Endodermal cell (in vitro differentiated cells): ENCODE data around the gene MYBPC2. TPM values are rescaled to one million over a fixed set of nuclear protein-coding genes. Genes with fewer than 3 reads are reported as not detected.

Experiments used
- DNase-seq: peaks from one replicate; pipeline ENCODE4 v3.0.0-alpha.2; 2017
- H3K27ac ChIP-seq: 2 replicates; pipeline ENCODE4 v1.5.1; 2013; ENCODE audit warnings: mild to moderate bottlenecking, low read depth, low read length, moderate library complexity
- H3K27me3 ChIP-seq: 2 replicates; pipeline ENCODE4 v1.6.1; 2013; ENCODE audit warnings: mild to moderate bottlenecking, low read length, moderate library complexity; ENCODE audit not compliant: insufficient read depth, control insufficient read depth, poor library complexity, severe bottlenecking
- H3K36me3 ChIP-seq: 2 replicates; pipeline ENCODE4 v1.7.0; 2013; ENCODE audit warnings: mild to moderate bottlenecking, low read length, moderate library complexity; ENCODE audit not compliant: control insufficient read depth, insufficient read depth
- H3K4me1 ChIP-seq: one replicate; pipeline ENCODE4 v1.7.0; 2013; ENCODE audit warnings: low read length; ENCODE audit not compliant: control insufficient read depth, insufficient read depth
- H3K4me3 ChIP-seq: 2 replicates; pipeline ENCODE4 v1.5.1; 2013; ENCODE audit warnings: mild to moderate bottlenecking, low read length, moderate library complexity
- H3K9ac ChIP-seq: 2 replicates; pipeline ENCODE4 v1.6.1; 2013; ENCODE audit warnings: mild to moderate bottlenecking, low read length, moderate library complexity; ENCODE audit not compliant: poor library complexity, severe bottlenecking; ENCODE audit errors: extremely low read depth
- H3K9me3 ChIP-seq: 2 replicates; pipeline ENCODE4 v1.6.1; 2013; ENCODE audit warnings: mild to moderate bottlenecking, low read length, moderate library complexity; ENCODE audit not compliant: control insufficient read depth
- H3K27ac Mint-ChIP-seq: 2 replicates; pipeline ENCODE4 v1.8.0; 2020; ENCODE audit warnings: mixed read lengths
- H3K27me3 Mint-ChIP-seq: 2 replicates; pipeline ENCODE4 v1.8.0; 2021; ENCODE audit warnings: mild to moderate bottlenecking, mixed read lengths; ENCODE audit not compliant: insufficient read depth
- H3K36me3 Mint-ChIP-seq: 2 replicates; pipeline ENCODE4 v1.8.0; 2020; ENCODE audit warnings: low read depth, mixed read lengths
- H3K4me1 Mint-ChIP-seq: 2 replicates; pipeline ENCODE4 v1.8.0; 2020; ENCODE audit warnings: mixed read lengths
- H3K4me3 Mint-ChIP-seq: 2 replicates; pipeline ENCODE4 v1.8.0; 2020; ENCODE audit warnings: mild to moderate bottlenecking, moderate library complexity, mixed read lengths
- H3K9me3 Mint-ChIP-seq: 2 replicates; pipeline ENCODE4 v1.8.0; 2020; ENCODE audit warnings: mild to moderate bottlenecking, mixed read lengths
- WGBS, 2 experiments: methylation state at CpG; one replicate each; pipeline versions ENCODE4 v1.1.5 to v1.1.7; 2013; ENCODE audit warnings: missing lambda C conversion rate in 2 of 2, mixed read lengths in 1 of 2; ENCODE audit not compliant: insufficient coverage in 1 of 2, insufficient read length in 1 of 2; 5-methylcytosine and 5-hydroxymethylcytosine counted together
- long read RNA-seq, 4 experiments: library from polyadenylated mRNA in 2 of 4; library from RNA in 1 of 4; library from capped mRNA in 1 of 4; stranded (forward) in 3 of 4; unstranded in 1 of 4; transcript quantifications; one replicate each; pipeline ENCODE4 v2.0.0, GENCODE V29; 2020 to 2021; ENCODE audit warnings: inconsistent platforms in 1 of 4
- polyA plus RNA-seq, 2 experiments: library from polyadenylated mRNA; stranded (reverse); fragments of 50-300 nt; gene quantifications; one replicate each; pipeline ENCODE4 v1.2.3, GENCODE V29; 2013
- total RNA-seq, 2 donors: library from RNA; stranded (reverse); fragmentation: NEBNext Ultra II Directional in 1 of 2; extraction: Animal tissue kit (Norgen Biotek cat#: 25700) in 1 of 2; gene quantifications; 2 replicates in 1 of 2; 3 replicates in 1 of 2; pipeline ENCODE4 v1.2.1, GENCODE V29; 2021
- TF ChIP-seq, protein P1 (sequence below): fragments of 200-600 bp; sonication (generic); conservative IDR thresholded peaks from 2 replicates; pipeline ENCODE4 v1.5.0; 2021; ENCODE audit warnings: antibody characterized with exemption, mild to moderate bottlenecking

The MYBPC2 gene
- total RNA-seq: 1 to 10 TPM; 1.9 to 2.3 TPM
- polyA plus RNA-seq (2013, experiment 1 of 2): 0.71 TPM
- 0.62 TPM for polyA plus RNA-seq (2013, experiment 2 of 2)
- long read RNA-seq, experiment 1, partial matches to known transcripts: 1 of 1 reads
- long read RNA-seq, experiment 1, other reads (novel, unspliced or antisense): 0 of 1 reads
- long read RNA-seq, experiment 2, partial matches to known transcripts: 0 of 3 reads
- long read RNA-seq, experiment 2, other reads (novel, unspliced or antisense): 1 of 3 reads
- long read RNA-seq, experiment 3, partial matches to known transcripts: 0 of 6 reads
- long read RNA-seq, experiment 3, other reads (novel, unspliced or antisense): 2 of 6 reads
- long read RNA-seq, experiment 4: 0 reads

DNA sequence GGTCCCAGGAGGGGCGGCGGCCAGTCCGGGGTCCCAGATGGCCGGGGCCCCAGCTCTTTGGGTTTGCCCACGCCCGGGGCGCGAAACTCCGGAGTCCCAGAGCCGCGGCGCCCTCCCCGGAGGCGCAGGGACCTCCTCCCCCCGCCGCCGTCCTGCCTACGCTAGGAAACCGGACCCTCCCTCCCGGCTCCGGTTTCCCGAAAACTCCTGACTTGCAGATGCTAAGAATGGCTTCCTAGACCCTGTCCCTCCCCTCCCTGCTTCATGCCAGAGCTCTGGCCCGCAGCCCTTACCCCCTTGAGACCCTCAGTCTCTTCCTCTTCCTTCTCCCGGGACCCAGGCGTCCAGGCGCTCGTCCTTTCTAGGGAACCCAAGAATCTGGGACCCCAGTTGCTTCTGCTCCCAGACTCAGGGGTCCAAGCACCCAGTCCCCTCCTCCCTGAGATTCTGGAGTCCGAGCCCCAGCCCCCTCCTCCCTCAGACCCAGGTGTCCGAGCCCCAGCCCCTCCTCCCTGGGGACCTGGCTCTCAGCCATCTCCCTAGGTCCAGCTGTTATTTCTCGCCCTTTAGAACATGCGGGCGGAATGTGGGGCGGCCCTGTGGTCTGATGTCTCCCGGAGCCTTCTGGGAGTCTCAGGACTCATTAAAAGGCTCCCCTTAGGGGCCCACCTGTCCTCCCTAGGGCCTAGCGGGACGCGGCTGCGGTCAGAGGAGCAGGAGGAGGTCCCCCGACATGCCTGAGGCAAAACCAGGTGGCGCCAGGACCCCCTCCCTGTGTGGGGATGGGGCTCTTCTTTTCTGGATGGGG, at the start of gene MYBPC2:
Gene MYBPC2, plus strand, starts transcription at position 672 of the 808 bp plus-strand sequence. Its CDS starts 62 bp downstream, at position 734.
- DNase-seq: peak; percentile 79
- peak within 1 kb of the TSS; percentile 81 for H3K4me3 ChIP-seq
- Mint-ChIP-seq H3K27ac (peak within 1 kb of the TSS; percentile 90), H3K27me3 (peaks cover 49% of the 10 kb centered on the region), H3K4me1 (peaks cover 8% of the 10 kb centered on the region), H3K9me3 (no peaks in the 10 kb centered on the region), H3K36me3 (no peaks in the 10 kb centered on the region), H3K4me3 (peak within 1 kb of the TSS; percentile 74)
- WGBS, 2 experiments: 1 to 23% methylated on average over 16 to 40 of the region's 40 CpGs
- no peaks in the 10 kb centered on the region for H3K4me1 ChIP-seq
- H3K9ac ChIP-seq: peak within 1 kb of the TSS; percentile 53
- TF ChIP-seq, protein P1, sequence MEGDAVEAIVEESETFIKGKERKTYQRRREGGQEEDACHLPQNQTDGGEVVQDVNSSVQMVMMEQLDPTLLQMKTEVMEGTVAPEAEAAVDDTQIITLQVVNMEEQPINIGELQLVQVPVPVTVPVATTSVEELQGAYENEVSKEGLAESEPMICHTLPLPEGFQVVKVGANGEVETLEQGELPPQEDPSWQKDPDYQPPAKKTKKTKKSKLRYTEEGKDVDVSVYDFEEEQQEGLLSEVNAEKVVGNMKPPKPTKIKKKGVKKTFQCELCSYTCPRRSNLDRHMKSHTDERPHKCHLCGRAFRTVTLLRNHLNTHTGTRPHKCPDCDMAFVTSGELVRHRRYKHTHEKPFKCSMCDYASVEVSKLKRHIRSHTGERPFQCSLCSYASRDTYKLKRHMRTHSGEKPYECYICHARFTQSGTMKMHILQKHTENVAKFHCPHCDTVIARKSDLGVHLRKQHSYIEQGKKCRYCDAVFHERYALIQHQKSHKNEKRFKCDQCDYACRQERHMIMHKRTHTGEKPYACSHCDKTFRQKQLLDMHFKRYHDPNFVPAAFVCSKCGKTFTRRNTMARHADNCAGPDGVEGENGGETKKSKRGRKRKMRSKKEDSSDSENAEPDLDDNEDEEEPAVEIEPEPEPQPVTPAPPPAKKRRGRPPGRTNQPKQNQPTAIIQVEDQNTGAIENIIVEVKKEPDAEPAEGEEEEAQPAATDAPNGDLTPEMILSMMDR: no peak
- H3K27ac ChIP-seq: no peak within 1 kb of the TSS
- H3K9me3 ChIP-seq: no peaks in the 10 kb centered on the region
- H3K36me3 ChIP-seq: no peaks in the 10 kb centered on the region
- no peaks in the 10 kb centered on the region for H3K27me3 ChIP-seq

DNA sequence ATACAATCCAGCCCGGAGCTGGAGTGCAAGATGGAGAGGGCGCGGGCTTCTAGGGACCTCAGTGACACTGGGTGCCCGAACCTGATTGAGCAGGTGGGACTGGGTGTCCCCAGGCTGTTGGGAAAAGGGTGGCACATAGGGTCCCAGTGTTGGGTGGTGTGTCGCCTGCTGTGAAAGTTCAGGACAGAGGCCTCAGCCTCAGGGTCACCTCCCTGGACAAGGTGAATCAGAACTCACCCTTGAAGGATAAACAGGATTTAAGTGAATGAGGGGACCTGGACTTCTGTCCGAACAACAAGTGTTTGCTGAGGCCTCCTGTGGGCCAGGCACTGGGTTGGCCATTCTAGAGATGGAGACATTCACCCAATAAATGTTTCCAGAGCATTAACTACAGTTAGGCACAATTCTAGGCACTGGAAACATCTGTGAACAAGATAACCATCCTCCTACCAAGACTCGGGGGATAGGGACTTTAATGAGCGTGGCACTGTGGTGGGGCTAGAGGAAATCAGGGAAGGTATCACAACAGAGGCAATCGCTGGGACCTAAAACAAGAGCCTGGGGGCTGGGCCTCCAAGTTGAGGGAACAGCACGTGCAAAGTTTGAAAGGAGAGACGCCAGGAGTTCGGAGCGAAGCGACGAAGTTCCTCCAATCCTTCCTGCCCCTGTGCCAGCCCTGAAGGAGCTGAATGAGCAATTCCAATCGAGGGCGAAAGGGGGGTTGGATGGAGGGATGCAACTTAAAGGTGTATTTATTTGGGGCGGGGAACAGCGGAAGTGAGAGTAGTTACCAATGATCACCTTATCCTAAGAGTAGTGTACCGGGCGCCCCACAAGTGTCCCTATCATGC, 49.5 kb upstream of the MYBPC2 start:
- 58 to 64% methylated on average over 15 to 21 of the region's 21 CpGs for WGBS, 2 experiments
- DNase-seq: no peak
- TF ChIP-seq, protein P1: no peak
- Histone ChIP-seq H3K9me3 (no peaks in the 10 kb centered on the region), H3K9ac (peak overlapping the region; percentile 32), H3K4me3 (peak overlapping the region; percentile 97), H3K27ac (peak overlapping the region; percentile 30), H3K27me3 (no peaks in the 10 kb centered on the region), H3K4me1 (no peaks in the 10 kb centered on the region), H3K36me3 (peaks cover 34% of the 10 kb centered on the region)
- no peaks in the 10 kb centered on the region for H3K9me3 Mint-ChIP-seq
- H3K4me3 Mint-ChIP-seq: peak overlapping the region; percentile 90
- peaks cover 42% of the 10 kb centered on the region for H3K36me3 Mint-ChIP-seq
- H3K4me1 Mint-ChIP-seq: peaks cover 15% of the 10 kb centered on the region
- no peaks in the 10 kb centered on the region for H3K27me3 Mint-ChIP-seq
- H3K27ac Mint-ChIP-seq: peak overlapping the region; percentile 98
